ENCODE data around the gene ZNF480.
"Not testable (repeated sequence)": the region's sequence is repeated elsewhere in the genome, so short reads cannot be mapped to it uniquely, and the experiment has no call there.

The ZNF480 gene

GRCh38 chr19:52296773-52297600, at the start of gene ZNF480:
Gene ZNF480 (plus strand): TSS chr19:52297169. CDS start chr19:52300413, 3,244 bp downstream.
- peak; percentile 69 for DNase-seq (ENCODE audit: low read depth, low spot score)

GRCh38 chr19:52248241-52248640, 48.7 kb upstream of the ZNF480 start:
- DNase-seq (ENCODE audit: low read depth, low spot score) = peak; percentile 23

DNA sequence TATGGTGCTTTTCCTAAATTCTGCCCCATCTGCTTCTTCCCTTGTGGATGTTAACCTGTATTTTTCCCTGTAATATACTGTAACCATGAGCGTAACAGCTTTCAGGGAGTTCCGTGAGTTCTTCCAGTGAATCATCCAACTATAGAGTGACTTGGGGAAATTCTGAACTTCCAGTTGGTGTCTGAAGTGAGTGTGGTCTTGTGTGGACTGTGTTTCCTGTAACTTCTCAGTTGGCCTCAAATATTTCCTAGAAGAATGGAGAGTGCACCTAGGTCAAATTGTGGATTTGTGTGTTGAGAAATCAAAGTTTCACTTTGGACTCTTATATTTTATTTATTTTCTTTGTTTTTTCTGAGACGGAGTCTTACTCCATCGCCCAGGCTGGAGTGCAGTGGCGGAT, 38.5 kb upstream of the ZNF480 start:
- no peak for DNase-seq (ENCODE audit: low read depth, low spot score)

DNA sequence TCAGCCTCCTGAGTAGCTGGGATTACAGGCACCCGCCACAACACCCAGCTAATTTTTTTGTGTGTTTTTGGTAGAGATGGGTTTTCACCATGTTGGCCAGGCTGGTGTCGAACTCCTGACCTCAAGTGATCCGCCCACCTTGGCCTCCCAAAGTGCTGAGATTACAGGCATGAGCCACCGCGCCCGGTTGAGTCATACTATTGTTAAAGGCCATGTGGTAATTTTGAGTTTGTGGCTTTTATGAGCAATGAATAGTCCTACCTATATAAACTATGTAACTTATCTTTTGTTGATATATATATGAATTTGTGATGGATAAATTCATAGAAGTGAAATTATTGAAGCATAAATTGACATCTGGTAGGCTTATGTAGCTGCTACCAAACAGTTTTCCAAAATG, 31.4 kb upstream of the ZNF480 start:
- not testable (repeated sequence) for DNase-seq (ENCODE audit: low read depth, low spot score)

DNA sequence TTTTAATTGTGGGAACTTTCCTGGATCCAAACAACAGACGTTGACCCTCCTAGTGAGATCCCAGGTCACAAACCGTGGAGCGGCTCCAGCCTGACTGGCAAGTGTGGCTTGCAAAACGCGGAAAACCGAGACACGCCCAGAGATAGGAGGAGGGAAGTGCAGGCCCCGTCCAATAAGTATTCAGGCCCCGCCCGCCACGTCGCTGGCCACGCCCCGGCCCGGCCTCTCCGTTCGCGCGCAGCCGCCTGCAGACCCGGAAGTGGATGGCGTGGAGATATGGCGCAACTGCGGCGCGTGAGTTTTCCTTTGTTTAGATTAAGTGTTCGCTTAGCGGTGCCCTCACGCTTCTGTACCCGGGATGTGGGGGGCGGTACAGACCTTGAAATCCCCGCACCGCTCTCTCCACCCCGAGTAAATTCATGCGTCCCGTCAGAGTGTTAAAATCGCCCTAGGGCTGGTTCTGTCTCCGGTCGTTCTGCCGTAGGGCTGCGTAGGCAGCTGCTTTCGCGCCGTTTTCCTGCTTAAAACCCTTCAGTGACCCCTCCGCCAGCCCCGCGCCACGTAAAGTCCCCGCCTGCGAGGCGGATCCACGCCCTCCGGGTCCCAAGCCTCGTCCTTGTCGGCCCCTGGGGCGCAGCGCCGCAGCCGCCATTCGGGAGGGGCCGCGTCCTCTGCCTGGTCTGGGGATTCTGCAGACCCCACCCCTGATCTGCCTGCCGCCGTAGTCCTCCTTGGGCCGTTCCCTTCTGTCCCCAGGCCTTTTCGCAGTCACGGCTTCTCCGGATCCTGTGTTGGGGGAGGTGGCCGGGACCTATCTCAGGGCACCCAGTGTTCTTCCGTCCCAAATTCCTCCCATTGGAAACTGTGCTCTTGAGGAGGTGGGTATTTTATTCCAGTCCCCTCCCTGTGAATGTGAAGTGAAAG, 27.4 kb upstream of the ZNF480 start, which contains the start of gene ZNF766:
Gene ZNF766 (plus strand): TSS at position 250 of the 924 bp plus-strand sequence. CDS start 27 bp downstream, at position 277.
- DNase-seq (ENCODE audit: low read depth, low spot score) = peak; percentile 92

DNA sequence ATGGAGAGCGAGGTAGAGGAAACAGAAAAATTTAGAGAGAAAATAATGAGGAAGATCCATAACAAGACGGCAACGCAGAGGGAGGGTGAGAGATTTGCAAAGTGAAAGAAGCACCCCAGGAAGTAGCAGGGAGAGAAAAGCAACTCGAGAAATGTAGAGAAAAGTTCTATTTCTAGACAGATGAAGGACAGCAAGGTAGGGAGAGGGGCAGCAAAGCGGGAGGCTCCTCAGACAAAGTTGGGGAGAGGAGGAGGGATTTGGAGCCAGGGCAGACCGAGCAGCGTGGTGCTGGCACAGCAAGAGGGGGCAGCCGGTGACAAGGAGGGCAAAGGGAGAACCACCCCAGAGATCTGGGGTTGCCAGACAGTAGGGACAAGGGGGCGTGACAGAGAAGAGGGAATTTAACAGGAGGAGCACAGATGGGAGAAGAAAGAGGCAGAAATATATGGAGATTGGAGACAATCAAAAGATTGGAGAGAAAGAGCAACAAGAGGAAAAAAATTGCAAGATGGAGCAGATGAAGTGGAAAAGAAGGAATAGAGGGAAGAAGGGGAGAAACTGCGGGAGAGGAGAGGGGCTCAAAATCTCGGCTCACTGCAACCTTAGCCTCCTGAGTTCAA, 26.6 kb upstream of the ZNF480 start:
- DNase-seq (ENCODE audit: low read depth, low spot score) = no peak

GRCh38 chr19:52273301-52273700, 23.7 kb upstream of the ZNF480 start:
- no peak for DNase-seq (ENCODE audit: low read depth, low spot score)

GRCh38 chr19:52274191-52274590, 22.8 kb upstream of the ZNF480 start:
- no peak for DNase-seq (ENCODE audit: low read depth, low spot score)

- DNase-seq (ENCODE audit: low read depth, low spot score) = no peak
These were observed 21.0 kb upstream of the ZNF480 start for GRCh38 chr19:52275988-52276387.

DNA sequence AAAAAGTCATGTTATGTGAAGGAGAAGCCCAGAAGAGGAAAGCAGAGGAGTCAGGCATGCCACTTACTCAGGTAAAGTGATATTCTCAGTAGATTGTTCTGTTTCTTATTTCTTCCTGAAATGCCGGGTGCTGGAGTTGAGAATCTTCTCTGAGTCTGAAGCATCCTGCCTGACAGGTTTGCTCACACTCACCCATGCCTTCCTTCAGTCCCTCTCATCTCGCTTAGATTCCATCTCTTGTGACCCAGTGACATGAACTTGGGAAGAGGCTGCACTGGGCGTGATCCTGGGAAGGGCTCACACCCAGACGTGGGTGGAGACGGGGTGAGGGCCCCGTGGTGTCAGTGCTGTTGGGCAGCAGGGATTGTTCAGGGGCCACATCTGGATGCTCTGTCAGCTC, 19.5 kb upstream of the ZNF480 start:
- no peak for DNase-seq (ENCODE audit: low read depth, low spot score)

DNA sequence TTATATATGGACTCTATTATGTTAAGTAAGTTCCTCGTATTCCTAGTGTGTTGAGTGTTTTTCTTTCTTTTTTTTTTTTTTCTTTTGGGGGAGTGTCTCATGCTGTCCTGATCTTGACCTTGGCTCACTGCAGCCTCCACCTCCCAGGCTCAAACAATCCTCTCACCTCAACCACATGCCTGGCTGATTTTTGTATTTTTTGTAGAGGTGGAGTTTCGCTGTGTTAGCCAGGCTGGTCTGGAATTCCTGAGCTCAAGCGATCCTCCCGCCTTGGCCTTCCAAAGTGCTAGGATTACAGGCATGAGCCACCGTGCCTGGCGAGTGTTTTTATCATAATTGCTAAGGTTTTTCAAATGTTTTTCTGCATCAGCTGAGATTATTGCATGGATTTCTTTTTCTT, 10.7 kb upstream of the ZNF480 start:
- no peak for DNase-seq (ENCODE audit: low read depth, low spot score)

DNA sequence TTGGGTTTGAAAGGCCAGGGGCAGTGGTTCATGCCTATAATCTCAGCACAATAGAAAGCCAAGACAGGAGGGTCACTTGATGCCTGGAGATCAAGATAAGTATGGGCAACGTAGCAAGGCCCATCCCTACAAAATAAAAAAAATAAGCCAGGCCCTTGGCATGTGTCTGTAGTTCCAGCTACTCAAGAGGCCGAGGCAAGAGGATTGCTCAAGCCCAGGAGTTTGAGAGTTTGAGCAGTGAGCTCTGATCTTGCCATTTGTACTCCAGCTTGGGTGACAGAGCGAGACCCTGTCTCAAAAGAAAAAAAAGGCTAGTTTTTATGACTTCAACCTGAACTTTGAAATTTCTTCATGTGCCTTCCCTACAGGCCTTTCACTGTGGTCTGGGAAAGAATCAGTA, 5.2 kb upstream of the ZNF480 start:
- DNase-seq (ENCODE audit: low read depth, low spot score) = no peak

DNA sequence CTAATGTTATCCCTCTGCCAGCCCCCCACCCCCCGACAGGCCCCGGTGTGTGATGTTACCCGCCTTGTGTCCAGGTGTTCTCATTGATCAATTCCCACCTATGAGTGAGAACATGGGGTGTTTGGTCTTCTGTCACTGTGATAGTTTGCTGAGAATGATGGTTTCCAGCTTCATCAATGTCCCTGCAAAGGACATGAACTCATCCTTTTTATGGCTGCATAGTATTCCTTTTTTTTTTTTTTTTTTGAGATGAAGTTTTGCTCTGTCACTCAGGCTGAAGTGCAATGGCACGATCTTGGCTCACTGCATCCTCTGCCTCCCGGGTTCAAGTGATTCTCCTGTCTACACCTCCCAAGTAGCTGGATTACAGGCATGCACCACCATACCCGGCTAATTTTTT, 4.0 kb upstream of the ZNF480 start:
- not testable (repeated sequence) for DNase-seq (ENCODE audit: low read depth, low spot score)

DNA sequence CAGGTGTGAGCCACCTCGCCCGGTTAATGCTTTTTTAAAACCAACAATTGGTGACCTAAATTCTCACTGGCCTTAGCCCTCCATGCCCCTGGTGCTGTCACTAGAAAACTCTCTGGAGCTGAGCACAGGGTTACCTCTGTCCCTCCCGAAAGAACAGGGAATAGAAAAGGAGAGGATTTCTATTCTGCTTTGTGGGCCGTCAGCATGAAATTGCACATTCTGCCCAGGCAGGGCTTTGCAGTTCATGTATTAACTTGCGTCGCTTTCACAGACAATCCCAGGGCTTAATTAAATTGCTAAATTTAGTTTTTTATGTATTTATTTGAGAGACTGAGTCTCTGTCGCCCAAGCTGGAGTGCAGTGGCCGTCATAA, 583 bp upstream of the ZNF480 start:
- DNase-seq (ENCODE audit: low read depth, low spot score) = no peak

DNA sequence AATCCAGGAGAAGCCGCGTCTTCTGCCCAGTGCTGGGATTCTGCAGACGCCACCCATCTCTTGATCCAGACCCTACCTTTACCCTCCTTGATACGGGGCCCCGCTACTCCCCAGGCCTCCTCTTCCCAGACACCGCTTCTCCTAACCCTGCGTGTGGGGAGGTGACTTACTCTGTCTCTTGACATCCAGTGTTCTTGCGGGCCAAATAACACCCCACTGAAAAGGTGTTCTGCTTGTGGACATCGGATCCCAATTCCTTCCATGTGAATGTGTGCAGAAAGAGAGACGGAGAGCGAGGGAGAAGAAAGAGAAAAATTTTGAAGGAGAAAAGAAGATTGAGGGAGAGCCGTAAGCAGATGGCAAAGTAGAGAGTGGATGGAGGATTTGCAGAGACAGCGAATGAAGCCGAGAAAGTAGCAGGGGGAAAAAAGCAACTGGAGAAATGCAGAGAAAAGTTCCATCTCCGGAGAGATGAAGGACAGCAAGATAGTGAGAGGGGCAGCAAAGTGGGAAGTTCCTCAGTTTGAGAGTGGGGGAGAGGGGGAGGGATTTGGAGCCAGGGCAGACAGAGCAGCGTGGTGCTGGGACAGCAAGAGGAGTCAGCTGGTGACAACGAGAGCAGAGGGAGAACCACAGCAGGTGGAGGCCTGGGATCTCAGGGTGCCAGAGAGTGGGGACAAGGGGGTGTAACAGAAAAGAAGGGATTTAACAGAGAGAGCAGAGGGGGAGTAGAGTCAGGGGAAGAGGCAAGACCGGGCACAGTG, 814 bp downstream of the ZNF480 start:
- DNase-seq (ENCODE audit: low read depth, low spot score) = no peak

- no peak for DNase-seq (ENCODE audit: low read depth, low spot score)
These were observed 10.3 kb downstream of the ZNF480 start for GRCh38 chr19:52307275-52307674.

- DNase-seq (ENCODE audit: low read depth, low spot score) = no peak
These were observed 25.5 kb downstream of the ZNF480 start for GRCh38 chr19:52322429-52322828.

DNA sequence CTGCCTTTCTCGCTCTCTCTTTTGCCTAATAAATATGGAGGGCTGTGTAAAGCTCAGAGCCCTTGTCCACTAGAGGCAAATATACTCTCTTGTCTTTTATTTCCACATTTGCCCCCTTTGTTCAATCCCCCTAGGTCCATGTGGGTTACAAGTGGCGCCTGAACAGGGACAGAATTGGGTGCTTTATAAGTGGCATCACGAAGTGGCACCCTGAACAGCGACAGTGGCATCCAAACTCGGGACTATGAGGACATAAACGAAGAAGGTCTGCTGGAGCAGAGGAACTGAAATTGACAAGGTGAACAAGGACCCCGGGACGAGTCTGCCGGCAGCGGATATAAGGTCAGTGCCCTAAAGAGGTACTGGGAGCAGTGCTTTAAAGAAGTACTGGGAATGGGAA, 34.8 kb downstream of the ZNF480 start:
- DNase-seq (ENCODE audit: low read depth, low spot score) = no peak

DNA sequence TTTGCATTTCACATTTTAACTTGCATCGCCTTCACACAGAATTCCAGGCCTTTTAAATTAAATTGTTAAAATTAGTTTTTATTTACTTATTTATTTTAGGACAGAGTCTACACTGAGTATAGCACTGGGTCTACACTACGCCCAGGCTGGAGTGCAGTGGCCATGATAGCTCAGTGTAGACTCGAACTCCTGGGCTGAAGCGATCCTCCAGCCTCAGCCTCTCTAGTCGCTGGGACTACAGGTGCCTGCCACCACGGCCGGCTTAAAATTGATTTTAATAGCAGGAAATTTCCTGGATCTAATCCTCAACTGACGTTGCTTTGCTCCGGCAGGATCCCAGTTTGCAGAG, 38.8 kb downstream of the ZNF480 start:
- DNase-seq (ENCODE audit: low read depth, low spot score) = no peak

DNA sequence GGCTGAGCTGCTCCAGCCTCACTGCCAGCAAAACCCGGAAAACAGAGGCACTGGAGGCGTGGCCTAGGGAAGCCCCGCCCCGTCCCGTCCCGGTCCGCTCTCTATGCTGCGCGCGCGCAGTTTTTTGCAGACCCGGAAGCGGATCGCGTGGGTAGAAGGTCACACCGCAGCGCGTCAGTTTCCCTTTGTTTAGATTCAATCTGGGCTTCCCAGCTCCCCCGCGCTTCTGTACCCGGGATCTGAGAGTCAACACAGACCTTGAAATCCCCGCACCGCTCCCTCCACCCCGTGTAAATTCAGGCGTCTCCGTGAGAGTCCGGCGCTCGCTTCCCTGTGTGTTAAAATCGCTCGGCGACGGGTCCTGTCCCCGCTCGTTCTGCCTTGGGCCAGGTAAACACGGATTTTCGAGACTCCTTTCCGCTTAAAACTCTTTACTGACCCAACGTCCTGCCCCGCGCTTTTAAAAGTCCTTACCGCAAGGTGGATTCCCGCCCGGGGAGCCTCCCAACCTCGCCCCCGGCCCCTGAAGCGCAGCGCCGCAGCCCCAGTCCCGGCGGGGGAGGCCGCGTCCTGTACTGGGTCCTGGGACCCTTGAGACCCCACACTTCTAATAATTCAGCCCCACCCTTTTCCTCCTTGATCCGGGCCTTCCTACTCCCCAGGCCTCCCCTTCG, 39.3 kb downstream of the ZNF480 start, which contains the start of gene ZNF610:
Gene ZNF610 (plus strand): TSS at position 127 of the 674 bp plus-strand sequence. CDS start 12,930 bp downstream, outside the sequence.
- peak; percentile 73 for DNase-seq (ENCODE audit: low read depth, low spot score)

All from activated CD4-positive, CD25-positive, alpha-beta regulatory T cell treated with anti-CD3 and anti-CD28 coated beads, Interleukin-2, amount 50 U/mL, for 16 hours (primary cell).